Central memory CD4-positive, alpha-beta T cell (primary cell): ENCODE results near the gene MAGEB4.

ENCODE experiments used
- DNase-seq: peaks from one replicate; pipeline ENCODE4 v3.0.0; 2022

The MAGEB4 gene

DNA sequence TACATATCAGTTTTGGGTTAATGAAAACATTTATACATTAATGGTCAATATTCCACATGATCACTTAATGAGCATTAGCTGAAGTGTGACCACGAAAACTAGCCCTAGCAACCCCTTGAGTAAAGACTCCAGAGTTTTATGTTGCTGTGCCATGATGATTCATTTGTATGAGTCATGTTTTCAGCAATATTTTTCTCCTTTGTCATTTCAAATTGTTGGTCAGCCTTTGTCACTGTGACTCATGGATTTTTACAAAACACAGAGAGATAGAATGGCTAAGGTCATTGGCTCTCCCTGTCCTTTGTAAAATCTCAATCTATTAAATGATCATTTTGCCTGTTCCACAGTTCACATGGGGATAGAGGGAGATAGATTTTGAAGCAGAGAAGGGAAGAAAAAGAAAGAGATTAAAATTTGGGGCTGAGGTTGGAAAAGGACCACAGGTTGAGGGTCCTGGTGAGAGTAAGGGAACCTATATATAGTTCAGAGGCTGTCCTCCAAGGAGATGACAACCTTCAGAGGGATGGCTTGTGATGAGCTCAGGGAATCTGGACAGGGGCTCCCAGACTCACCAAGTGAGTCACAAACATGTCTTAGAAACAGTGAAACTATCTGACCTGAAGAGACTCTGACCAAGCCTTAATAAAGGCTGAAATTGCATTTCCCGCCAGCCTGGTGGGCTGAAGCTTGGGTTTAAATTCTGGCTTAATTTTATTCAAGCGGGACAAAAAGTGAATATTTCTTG, 41.8 kb downstream of the MAGEB4 start:
- DNase-seq = no peak
